DOHH2 (cell line): ENCODE measurements around the gene FLII.

Experiments used
- H3F3A ChIP-seq: fragments of 200-600 bp; sonication (generic), shearing (Covaris generic); 2 replicates; pipeline ENCODE4 v1.6.0; 2016; ENCODE audit warnings: antibody characterized with exemption, mild to moderate bottlenecking; ENCODE audit not compliant: control insufficient read depth, insufficient read depth
- H3K27ac ChIP-seq: fragments of 200-600 bp; sonication (generic); 2 replicates; pipeline ENCODE4 v1.5.1; 2014; ENCODE audit warnings: low read depth, mild to moderate bottlenecking, low read length, moderate library complexity
- H3K27me3 ChIP-seq: fragments of 200-600 bp; sonication (generic); 2 replicates; pipeline ENCODE4 v1.6.1; 2014; ENCODE audit warnings: mild to moderate bottlenecking, low read length, mixed read lengths; ENCODE audit not compliant: control insufficient read depth
- H3K36me3 ChIP-seq: fragments of 200-600 bp; sonication (generic); 2 replicates; pipeline ENCODE4 v1.6.1; 2014; ENCODE audit warnings: mild to moderate bottlenecking, low read length, moderate library complexity, mixed read lengths; ENCODE audit not compliant: control insufficient read depth
- H3K4me1 ChIP-seq: fragments of 200-600 bp; sonication (generic); 2 replicates; pipeline ENCODE4 v1.6.1; 2014; ENCODE audit warnings: mild to moderate bottlenecking, low read length, mixed read lengths; ENCODE audit not compliant: control insufficient read depth
- H3K4me2 ChIP-seq: fragments of 200-600 bp; sonication (generic); 2 replicates; pipeline ENCODE4 v1.6.0; 2014; ENCODE audit warnings: mild to moderate bottlenecking, low read length, moderate library complexity
- H3K4me3 ChIP-seq: fragments of 200-600 bp; sonication (generic); 2 replicates; pipeline ENCODE4 v1.5.1; 2014; ENCODE audit warnings: mild to moderate bottlenecking, low read length, mixed read lengths
- H3K79me2 ChIP-seq: fragments of 200-600 bp; sonication (generic); 2 replicates; pipeline ENCODE4 v1.6.1; 2014; ENCODE audit warnings: mild to moderate bottlenecking, low read length, mixed read lengths; ENCODE audit not compliant: control insufficient read depth
- H3K9me2 ChIP-seq: fragments of 200-600 bp; sonication (generic); replicated peaks from 2 replicates; pipeline ENCODE4 v1.6.1; 2014; ENCODE audit warnings: mild to moderate bottlenecking, low read length, mixed read lengths; ENCODE audit not compliant: control insufficient read depth
- H3K9me3 ChIP-seq: fragments of 200-600 bp; sonication (generic); 2 replicates; pipeline ENCODE4 v1.6.1; 2014; ENCODE audit warnings: antibody characterized with exemption, low read length, mixed read lengths; ENCODE audit not compliant: control insufficient read depth, insufficient read depth
- H4K20me1 ChIP-seq: fragments of 200-600 bp; sonication (generic); 2 replicates; pipeline ENCODE4 v1.6.0; 2014; ENCODE audit warnings: low read depth, mild to moderate bottlenecking, antibody characterized with exemption, low read length, moderate library complexity; ENCODE audit not compliant: control insufficient read depth, insufficient read depth
- CTCF ChIP-seq: fragments of 200-600 bp; sonication (generic); IDR thresholded peaks from one replicate; pipeline ENCODE4 v1.5.1; 2014; ENCODE audit warnings: antibody characterized with exemption, mild to moderate bottlenecking, low read depth, low read length; ENCODE audit not compliant: poor library complexity, severe bottlenecking
- EZH2phosphoT487 ChIP-seq: fragments of 200-600 bp; sonication (generic); IDR thresholded peaks from 2 replicates; pipeline ENCODE4 v1.6.1; 2017; ENCODE audit warnings: borderline replicate concordance, mild to moderate bottlenecking, antibody characterized with exemption, low read length, moderate library complexity, mixed read lengths

FLII gene

DNA sequence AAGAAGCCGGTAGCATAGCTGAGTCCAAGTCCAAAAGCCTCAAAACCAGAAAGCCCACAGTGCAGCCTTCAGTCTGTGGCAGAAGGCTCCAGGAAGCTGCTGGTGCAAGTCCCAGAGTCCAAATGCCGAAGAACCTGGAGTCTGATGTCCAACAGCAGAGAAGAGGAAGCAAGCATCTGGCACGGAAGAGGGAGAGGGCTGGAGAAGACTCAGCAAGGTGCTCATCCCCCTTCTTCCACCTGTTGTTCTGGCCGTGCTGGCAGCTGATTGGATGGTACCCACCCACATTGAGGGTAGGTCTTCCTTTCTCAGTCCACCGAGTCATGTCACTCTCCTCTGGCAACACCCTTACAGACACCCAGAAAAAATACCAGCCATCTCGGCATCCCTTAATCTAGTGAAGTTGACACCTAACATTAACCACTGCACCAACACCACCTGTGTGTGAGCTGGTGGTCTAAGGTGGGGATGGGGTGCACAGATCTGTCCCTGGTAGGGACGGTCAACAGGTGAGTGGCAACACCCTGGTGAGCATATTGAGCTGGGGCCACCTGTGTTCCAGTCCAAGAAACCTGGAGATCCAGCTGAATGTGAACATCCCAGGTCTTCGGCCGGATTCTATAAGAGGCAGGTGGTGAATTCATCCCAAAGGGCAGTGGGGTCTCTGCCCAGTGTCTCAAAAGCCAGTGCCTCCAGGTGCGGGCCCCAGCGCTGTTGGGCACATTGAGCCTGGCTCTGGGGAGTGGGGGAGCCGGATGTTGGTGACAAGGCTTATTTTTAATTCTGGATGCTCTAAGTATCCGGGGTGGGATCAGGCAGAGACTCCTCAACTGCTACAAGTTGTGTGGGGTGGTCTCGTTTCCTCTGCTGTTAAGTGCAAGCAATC lies 11.8 kb upstream of the FLII start:
- Histone ChIP-seq H3F3A (no peaks in the 10 kb centered on the region; the same call in 1 of the 2 replicates), H3K27me3 (no peaks in the 10 kb centered on the region), H3K36me3 (peaks cover 17% of the 10 kb centered on the region), H4K20me1 (no peaks in the 10 kb centered on the region), H3K4me1 (no peaks in the 10 kb centered on the region), H3K27ac (no peak overlapping the region), H3K79me2 (no peaks in the 10 kb centered on the region), H3K4me3 (no peak overlapping the region), H3K9me2 (no peaks in the 10 kb centered on the region), H3K4me2 (no peak overlapping the region), H3K9me3 (no peaks in the 10 kb centered on the region)
- TF ChIP-seq CTCF, result no peak
- no peak for TF ChIP-seq EZH2phosphoT487

DNA sequence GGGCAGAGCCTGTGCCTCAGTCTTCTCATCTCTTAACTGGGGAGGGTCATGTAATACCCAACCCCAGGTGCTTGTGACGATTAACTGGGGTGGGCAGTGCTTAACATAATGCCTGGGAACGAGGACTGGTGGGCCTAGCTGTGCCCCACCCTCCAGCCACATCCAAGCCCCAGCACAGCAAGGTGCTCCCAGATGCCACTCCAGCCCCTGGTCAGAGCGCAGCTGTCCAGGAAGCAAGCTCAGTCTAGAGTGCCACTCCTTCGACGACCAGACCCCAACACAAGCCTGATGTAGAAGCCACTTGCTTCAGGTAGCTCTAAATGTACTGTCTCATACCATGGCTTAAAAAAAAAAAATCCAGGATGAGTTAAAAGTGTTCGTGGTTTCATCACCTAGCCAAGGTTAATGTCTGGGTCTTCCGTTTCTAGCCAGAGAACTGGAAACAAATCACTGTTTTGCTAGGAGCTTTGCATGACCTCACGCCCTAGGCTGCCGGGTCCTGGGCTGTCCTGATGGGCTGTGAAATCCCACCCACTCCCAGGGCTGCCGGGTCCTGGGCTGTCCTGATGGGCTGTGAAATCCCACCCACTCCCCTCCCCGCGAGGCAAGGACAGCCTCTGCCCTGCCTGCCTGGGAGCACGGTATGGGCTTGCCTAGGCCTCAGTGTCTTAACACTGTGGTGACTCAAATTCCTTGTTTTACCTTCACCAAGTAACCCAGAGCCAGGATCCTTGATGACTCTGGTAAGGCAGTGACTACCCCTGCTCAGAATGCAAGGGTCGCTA lies 9.6 kb upstream of the FLII start:
- Histone ChIP-seq H3K36me3 (peaks cover 5% of the 10 kb centered on the region), H3K4me1 (no peaks in the 10 kb centered on the region), H3K27ac (no peak overlapping the region), H3K4me2 (no peak overlapping the region), H4K20me1 (no peaks in the 10 kb centered on the region), H3K79me2 (no peaks in the 10 kb centered on the region), H3K27me3 (no peaks in the 10 kb centered on the region), H3F3A (no peaks in the 10 kb centered on the region; the same call in 1 of the 2 replicates), H3K9me3 (no peaks in the 10 kb centered on the region), H3K4me3 (no peak overlapping the region), H3K9me2 (no peaks in the 10 kb centered on the region)
- TF ChIP-seq CTCF (no peak), EZH2phosphoT487 (no peak)

GRCh38 chr17:18267366-18267765 lies 8.8 kb upstream of the FLII start:
- no peak overlapping the region for H3K27ac ChIP-seq
- H3K9me2 ChIP-seq, result no peaks in the 10 kb centered on the region
- H3K36me3 ChIP-seq, result peaks cover 2% of the 10 kb centered on the region; the same call in 1 of the 2 replicates
- H3K4me1 ChIP-seq, result no peaks in the 10 kb centered on the region
- H3K79me2 ChIP-seq, result no peaks in the 10 kb centered on the region
- TF ChIP-seq EZH2phosphoT487 (no peak), CTCF (no peak)
- no peak overlapping the region for H3K4me2 ChIP-seq
- H3K4me3 ChIP-seq, result no peak overlapping the region
- no peaks in the 10 kb centered on the region for H4K20me1 ChIP-seq
- H3K9me3 ChIP-seq, result no peaks in the 10 kb centered on the region
- no peaks in the 10 kb centered on the region; the same call in 1 of the 2 replicates for H3F3A ChIP-seq
- no peaks in the 10 kb centered on the region for H3K27me3 ChIP-seq
